Heart right ventricle (tissue), 16 donors: ENCODE measurements around the gene GPAT3. TPM values are rescaled to one million over a fixed set of nuclear protein-coding genes. Genes with fewer than 3 reads are reported as not detected.

ENCODE experiments used
- ATAC-seq, 8 donors: fragments of 200-7000 bp; cut with Tn5 transposase; one replicate each; pipeline ENCODE4 v1.9.1; 2020; ENCODE audit warnings: mild to moderate bottlenecking in 8 of 8, moderate library complexity in 8 of 8, moderate number of reproducible peaks in 1 of 8
- DNase-seq, 2 donors: peaks; one replicate each; pipeline ENCODE4 v3.0.0-alpha.2; 2020
- H3K27ac ChIP-seq, 10 donors: fragments of 200-600 bp; sonication (generic) in 2 of 10; one replicate each; pipeline versions ENCODE4 v1.5.0 to v1.8.0; 2020 to 2022; ENCODE audit warnings: mild to moderate bottlenecking in 3 of 10
- H3K27me3 ChIP-seq, 7 donors: fragments of 200-600 bp; one replicate each; pipeline ENCODE4 v1.8.0; 2021 to 2022; ENCODE audit warnings: mild to moderate bottlenecking in 2 of 7
- H3K36me3 ChIP-seq, 9 donors: fragments of 200-600 bp; sonication (generic) in 1 of 9; one replicate each; pipeline versions ENCODE4 v1.5.0 to v1.8.0; 2020 to 2022; ENCODE audit warnings: mild to moderate bottlenecking in 2 of 9
- H3K4me1 ChIP-seq, 9 donors: fragments of 200-600 bp; sonication (generic) in 1 of 9; one replicate each; pipeline versions ENCODE4 v1.5.0 to v1.8.0; 2020 to 2022; ENCODE audit warnings: mild to moderate bottlenecking in 4 of 9
- H3K4me3 ChIP-seq, 10 donors: fragments of 200-600 bp; sonication (generic) in 2 of 10; one replicate each; pipeline versions ENCODE4 v1.5.0 to v1.8.0; 2020 to 2022; ENCODE audit warnings: mild to moderate bottlenecking in 7 of 10, moderate library complexity in 2 of 10
- H3K9me3 ChIP-seq, 11 donors: fragments of 200-600 bp in 10 of 11; sonication (generic) in 2 of 11; one replicate each; pipeline versions ENCODE4 v1.5.0 to v1.8.0; 2013 to 2022; ENCODE audit warnings: mild to moderate bottlenecking in 2 of 11, control low read depth in 1 of 11, moderate library complexity in 1 of 11
- WGBS, 2 donors: extraction: QIAGEN DNeasy Blood & Tissue Kit; methylation state at CpG; one replicate each; pipeline ENCODE4 v1.1.7; 2013; ENCODE audit warnings: inconsistent platforms in 1 of 2; 5-methylcytosine and 5-hydroxymethylcytosine counted together
- intact Hi-C, 10 donors: fragments of 100-400 bp; cut with DNase I; formaldehyde crosslinking; loops; one replicate each; pipeline versions ENCODE4 v1.11.1 to v1.14.2; 2022
- polyA plus RNA-seq, 2 donors: library from polyadenylated mRNA; stranded (reverse); fragments of 200-250 nt; gene quantifications; one replicate each; pipeline ENCODE4 v1.2.3, GENCODE V29; 2013
- total RNA-seq, 10 donors: library from RNA; stranded (reverse); fragmentation: NEBNext Ultra II Directional in 3 of 10; extraction: Animal tissue kit (Norgen Biotek cat#: 25700) in 3 of 10; gene quantifications; one replicate each; pipeline versions ENCODE4 v1.2.1 to v1.2.4, GENCODE V29; 2021 to 2023
- TF ChIP-seq, protein P1 (sequence below), 9 donors: fragments of 200-600 bp; sonication (generic) in 2 of 9; IDR thresholded peaks; one replicate each; pipeline versions ENCODE4 v1.5.0 to v1.8.0; 2021 to 2022; ENCODE audit warnings: antibody characterized with exemption in 9 of 9, mild to moderate bottlenecking in 5 of 9, moderate library complexity in 1 of 9
- donor health status: Arrhythmogenic right ventricular cardiomyopathy.
- donor health status: ischemic (EF 13 %, LVEDD 7.1; RV severe dilation, severe dysfunction).
- donor health status: healthy with polysubstance abuse.
- donor health status: DM: no; HTN: yes; CAD: no.
- donor health status: DM: no; HTN: no; CAD: no.
- donor health status: ischemic (EF 25% LVEDD 6.9; RV normal size, moderate dysfunction).
- donor health status: ischemic (EF 25% LVEDD 5.7; RV mildly dilated, moderate dysfunction).
- donor health status: healthy.
- donor health status: DM: yes; HTN: yes; CAD: no.
- donor health status: Ischemic cardiomyopathy.
- donor health status: ischemic (EF 35%, LVEDD 5.7; RV mildly dilated, moderate dysfunction).
- donor health status: nonischemic (EF 11% LVEDD 7.7; RV severe dilation, severe dysfunction).
- donor health status: DM: yes; HTN: yes; CAD: no.
- donor health status: PGD.
- donor health status: ischemic (EF 29% LVEDD 5.4; RV normal size, mild dysfunction).
- donor health status: nonischemic (EF 23%, LVEDD 6.1; RV moderate dilation, normal function).

Gene GPAT3
- total and polyA plus RNA-seq, 12 donors: 22.2 to 82.6 (median 48.8) TPM

DNA sequence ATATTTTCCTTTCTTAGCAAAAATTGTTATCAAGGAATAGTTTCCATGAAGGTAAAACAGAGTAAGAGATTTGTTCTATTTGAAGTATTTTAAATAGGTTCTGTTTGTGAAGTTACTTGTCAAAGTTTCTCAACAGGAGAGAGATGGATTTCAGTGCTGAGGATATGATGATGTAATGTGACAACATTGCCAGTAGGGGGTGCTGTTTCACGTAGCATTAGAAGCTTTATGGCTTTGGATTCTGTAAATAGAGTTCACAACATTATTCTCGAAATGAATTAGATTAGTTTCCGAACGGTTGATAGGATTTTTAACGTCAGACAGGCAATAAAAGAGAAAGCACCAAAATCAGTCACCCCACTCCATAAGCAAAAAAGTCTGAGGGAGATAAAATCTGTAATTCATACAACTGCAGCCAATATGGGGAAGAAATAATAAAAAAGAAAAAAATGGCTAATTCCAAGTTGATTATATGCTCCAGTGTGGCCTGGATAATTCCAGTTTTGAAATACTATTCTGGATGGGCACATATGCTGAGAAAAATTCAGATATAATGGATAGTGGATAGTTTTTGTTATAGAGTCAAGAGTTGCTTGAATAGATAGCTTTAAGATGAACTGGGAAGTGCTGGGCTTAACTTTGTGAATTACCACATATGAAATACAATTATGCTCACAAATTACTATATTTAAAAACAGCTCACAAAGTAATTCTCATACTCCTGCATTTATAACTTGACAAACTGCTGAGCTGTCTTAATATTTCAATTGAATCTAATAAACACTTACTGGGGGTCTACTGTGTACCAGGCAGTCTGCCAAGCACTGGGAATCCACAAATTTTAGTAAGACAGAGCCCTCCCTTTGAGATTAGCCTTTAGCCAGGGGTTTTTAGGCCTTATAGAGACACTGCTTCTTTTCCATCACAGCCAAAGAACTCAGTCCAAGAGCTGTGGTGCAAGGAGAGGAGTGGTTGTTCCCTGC lies 109.1 kb downstream of the GPAT3 start:
- Histone ChIP-seq H3K9me3 (no peaks in the 10 kb centered on the region), H3K4me3 (no peak overlapping the region), H3K36me3 (no peaks in the 10 kb centered on the region), H3K4me1 (peaks cover 0 to 4% (median 0%) of the 10 kb centered on the region in 9 donors), H3K27me3 (no peaks in the 10 kb centered on the region), H3K27ac (no peak overlapping the region)
- TF ChIP-seq, protein P1, sequence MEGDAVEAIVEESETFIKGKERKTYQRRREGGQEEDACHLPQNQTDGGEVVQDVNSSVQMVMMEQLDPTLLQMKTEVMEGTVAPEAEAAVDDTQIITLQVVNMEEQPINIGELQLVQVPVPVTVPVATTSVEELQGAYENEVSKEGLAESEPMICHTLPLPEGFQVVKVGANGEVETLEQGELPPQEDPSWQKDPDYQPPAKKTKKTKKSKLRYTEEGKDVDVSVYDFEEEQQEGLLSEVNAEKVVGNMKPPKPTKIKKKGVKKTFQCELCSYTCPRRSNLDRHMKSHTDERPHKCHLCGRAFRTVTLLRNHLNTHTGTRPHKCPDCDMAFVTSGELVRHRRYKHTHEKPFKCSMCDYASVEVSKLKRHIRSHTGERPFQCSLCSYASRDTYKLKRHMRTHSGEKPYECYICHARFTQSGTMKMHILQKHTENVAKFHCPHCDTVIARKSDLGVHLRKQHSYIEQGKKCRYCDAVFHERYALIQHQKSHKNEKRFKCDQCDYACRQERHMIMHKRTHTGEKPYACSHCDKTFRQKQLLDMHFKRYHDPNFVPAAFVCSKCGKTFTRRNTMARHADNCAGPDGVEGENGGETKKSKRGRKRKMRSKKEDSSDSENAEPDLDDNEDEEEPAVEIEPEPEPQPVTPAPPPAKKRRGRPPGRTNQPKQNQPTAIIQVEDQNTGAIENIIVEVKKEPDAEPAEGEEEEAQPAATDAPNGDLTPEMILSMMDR (IDR thresholded peaks at IDR 0.05): peak; percentile 83 to 91 (median 88)
- intact Hi-C loops: loop anchor here in 8 of 10 donors (5.0 to 10.0 kb wide), 6 partner anchors 200 to 1180 kb away; partner anchors contain the start of gene NKX6-1 (in 1 of the 8)
- DNase-seq (peak in 1 of 2 donors; percentile 25), ATAC-seq (peak in 3 of 8 donors; percentile 41 to 62 (median 61))
- WGBS, 2 donors: 1 to 3% methylated on average over 5 of the region's 5 CpGs

DNA sequence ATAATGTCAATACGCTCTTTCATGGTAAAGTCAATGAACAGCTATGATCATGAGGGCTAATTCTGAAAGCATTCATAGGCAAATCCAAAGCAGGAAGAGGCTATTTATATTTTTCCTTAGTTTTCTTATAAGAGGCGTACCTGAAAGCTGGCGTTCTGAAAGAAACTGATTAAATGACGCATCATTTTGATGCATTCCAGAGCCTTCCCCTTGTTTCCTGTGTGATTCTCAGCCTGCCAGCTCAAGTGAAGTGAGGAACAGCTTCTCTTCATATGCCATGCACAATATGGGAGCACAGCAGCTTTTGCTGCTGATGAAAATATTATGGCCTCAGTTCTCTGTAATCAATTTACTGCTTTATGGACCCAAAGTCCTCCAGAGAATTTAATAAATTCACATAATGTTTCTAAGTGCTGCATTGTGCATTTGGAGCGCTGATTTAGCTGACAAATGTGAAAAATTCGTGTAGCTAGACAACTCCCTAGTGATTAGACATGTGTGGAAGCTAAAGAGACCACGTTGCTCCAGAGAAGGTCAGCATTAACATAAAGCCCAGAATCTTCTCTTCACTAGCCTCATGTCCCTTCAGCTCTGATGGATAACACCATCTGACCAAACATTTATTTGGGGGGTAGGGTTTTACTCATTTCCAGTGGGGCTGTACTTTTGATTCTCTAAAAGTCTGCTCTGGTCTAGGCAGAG lies 110.8 kb downstream of the GPAT3 start:
- TF ChIP-seq, protein P1 (IDR thresholded peaks at IDR 0.05): no peak
- H3K27ac ChIP-seq: no peak overlapping the region
- H3K9me3 ChIP-seq: no peaks in the 10 kb centered on the region
- intact Hi-C loops: loop anchor here in 8 of 10 donors (5.0 to 10.0 kb wide), 5 partner anchors 198 to 1182 kb away; partner anchors contain the start of gene NKX6-1 (in 1 of the 8)
- H3K4me3 ChIP-seq: no peak overlapping the region
- no peaks in the 10 kb centered on the region for H3K36me3 ChIP-seq
- ATAC-seq (no peak), DNase-seq (no peak)
- H3K4me1 ChIP-seq: peaks cover 0 to 4% (median 0%) of the 10 kb centered on the region in 9 donors
- H3K27me3 ChIP-seq: no peaks in the 10 kb centered on the region
- 53 to 56% methylated on average over 7 of the region's 7 CpGs for WGBS, 2 donors

DNA sequence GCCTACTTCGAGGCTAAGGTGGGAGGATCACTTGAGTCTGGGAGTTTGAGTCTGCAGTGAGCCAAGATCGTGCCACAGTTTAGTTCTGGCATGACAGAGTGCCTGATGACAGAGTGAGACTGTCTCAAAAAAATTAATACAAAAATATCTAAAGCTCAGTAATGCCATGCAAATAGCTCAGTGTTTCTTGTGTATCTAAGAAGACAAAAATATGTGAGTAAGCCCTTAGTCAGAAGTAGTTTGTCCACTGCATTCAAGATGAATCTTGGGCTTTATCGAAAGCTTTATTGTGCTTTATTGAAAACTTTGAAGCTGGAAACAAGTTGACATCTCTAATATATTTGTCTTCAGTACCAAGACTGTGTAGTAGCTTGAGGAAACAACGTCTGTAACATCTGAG lies 115.9 kb downstream of the GPAT3 start:
- ATAC-seq: no peak
- TF ChIP-seq, protein P1 (IDR thresholded peaks at IDR 0.05): no peak
- Histone ChIP-seq H3K27me3 (peaks cover 0 to 15% (median 0%) of the 10 kb centered on the region in 7 donors), H3K36me3 (no peaks in the 10 kb centered on the region), H3K4me1 (no peaks in the 10 kb centered on the region), H3K9me3 (no peaks in the 10 kb centered on the region), H3K4me3 (no peak overlapping the region), H3K27ac (no peak overlapping the region)
- 85 to 93% methylated on average over 4 of the region's 4 CpGs for WGBS, 2 donors
- no peak for DNase-seq
- intact Hi-C loops: loop anchor here in 1 of 10 donors (10.0 kb wide), 1 partner anchor 873 kb away; no protein-coding TSS in a partner anchor

Other genes with a start within 250 kb of the GPAT3 start
- gene HPSE, start 201.3 kb upstream of the GPAT3 start, total RNA-seq: 1 to 10 TPM in 3 of 10 donors, under 1 TPM in 7; 0.21 to 2.4 (median 0.40) TPM
- gene HPSE, start 201.3 kb upstream of the GPAT3 start, polyA plus RNA-seq: under 1 TPM; 0.15 to 0.32 TPM
- 10 to 100 TPM; 11.6 to 15.7 (median 13.2) TPM for gene HELQ, start 80.3 kb upstream of the GPAT3 start, total RNA-seq
- gene HELQ, start 80.3 kb upstream of the GPAT3 start, polyA plus RNA-seq: 1 to 10 TPM; 5.1 to 5.6 TPM
- 10 to 100 TPM; 47.7 to 81.9 (median 58.2) TPM for gene MRPS18C, start 80.0 kb upstream of the GPAT3 start, total RNA-seq
- gene MRPS18C, start 80.0 kb upstream of the GPAT3 start, polyA plus RNA-seq: 10 to 100 TPM; 40.6 to 68.6 TPM
- 10 to 100 TPM in 1 of 10 donors, 1 to 10 TPM in 9; 4.7 to 11.0 (median 6.7) TPM for gene ABRAXAS1, start 51.0 kb upstream of the GPAT3 start, total RNA-seq
- 1 to 10 TPM; 2.3 to 2.4 TPM for gene ABRAXAS1, start 51.0 kb upstream of the GPAT3 start, polyA plus RNA-seq